Activated CD8-positive, alpha-beta memory T cell treated with anti-CD3 and anti-CD28 coated beads for 4 hours (primary cell): ENCODE results near the gene CSF2RB.

Experiments
- DNase-seq, 2 donors: peaks; one replicate each; pipeline ENCODE4 v3.0.0-alpha.2; 2020; ENCODE audit warnings: low read depth in 2 of 2

The CSF2RB gene

GRCh38 chr22:36921309-36922104 lies 8.1 kb downstream of the CSF2RB start:
- DNase-seq, result no peak

GRCh38 chr22:36922105-36922608 lies 8.7 kb downstream of the CSF2RB start:
- no peak for DNase-seq

- no peak for DNase-seq
These were observed 9.3 kb downstream of the CSF2RB start for GRCh38 chr22:36922711-36923110.

GRCh38 chr22:36923131-36923788 lies 9.8 kb downstream of the CSF2RB start:
- no peak for DNase-seq

- no peak for DNase-seq
These were observed 10.8 kb downstream of the CSF2RB start for GRCh38 chr22:36924151-36924698.

- no peak for DNase-seq
These were observed 12.2 kb downstream of the CSF2RB start for GRCh38 chr22:36925388-36926290.

- no peak for DNase-seq
These were observed 12.9 kb downstream of the CSF2RB start for GRCh38 chr22:36926309-36926708.

- no peak for DNase-seq
These were observed 13.4 kb downstream of the CSF2RB start for GRCh38 chr22:36926721-36927435.

- no peak for DNase-seq
These were observed 14.2 kb downstream of the CSF2RB start for GRCh38 chr22:36927671-36928070.

GRCh38 chr22:36928196-36928595 lies 14.8 kb downstream of the CSF2RB start:
- DNase-seq, result no peak

- DNase-seq, result no peak
These were observed 15.5 kb downstream of the CSF2RB start for GRCh38 chr22:36928786-36929535.

- DNase-seq, result no peak
These were observed 16.2 kb downstream of the CSF2RB start for GRCh38 chr22:36929621-36930020.

- DNase-seq, result no peak
These were observed 16.9 kb downstream of the CSF2RB start for GRCh38 chr22:36930041-36930935.

GRCh38 chr22:36931446-36931845 lies 18.0 kb downstream of the CSF2RB start:
- DNase-seq, result no peak

- no peak for DNase-seq
These were observed 20.4 kb downstream of the CSF2RB start for GRCh38 chr22:36933629-36934417.

GRCh38 chr22:36934418-36935312 lies 21.2 kb downstream of the CSF2RB start:
- no peak for DNase-seq

- DNase-seq, result no peak
These were observed 21.8 kb downstream of the CSF2RB start for GRCh38 chr22:36935313-36935610.

- no peak for DNase-seq
These were observed 22.3 kb downstream of the CSF2RB start for GRCh38 chr22:36935694-36936093.
